OCI-LY7 (cell line): ENCODE data around the gene GPATCH3.

ENCODE experiments used
- CTCF ChIP-seq: fragments of 200-600 bp; sonication (generic); conservative IDR thresholded peaks from 2 replicates; pipeline ENCODE4 v1.5.1; 2014; ENCODE audit warnings: mild to moderate bottlenecking, antibody characterized with exemption, low read length, moderate library complexity, mixed read lengths
- EZH2phosphoT487 ChIP-seq: fragments of 200-600 bp; sonication (generic); IDR thresholded peaks from 2 replicates; pipeline ENCODE4 v1.6.1; 2018; ENCODE audit warnings: low read depth, borderline replicate concordance, mild to moderate bottlenecking, mixed run types, antibody characterized with exemption, low read length, moderate library complexity, mixed read lengths

- TF ChIP-seq CTCF, result no peak
- no peak for TF ChIP-seq EZH2phosphoT487
Measured at GRCh38 chr1:26897351-26897750, 2.9 kb downstream of the GPATCH3 start.
